ENCODE data around the gene ERBB3.

The ERBB3 gene

GRCh38 chr12:56087220-56087619 is 7.3 kb downstream of the ERBB3 start:
- TF ChIP-seq GATA1 (IDR thresholded peaks at IDR 0.05; ENCODE audit: low read depth, low read length) (no peak), POLR2A (IDR thresholded peaks at IDR 0.05; ENCODE audit: low read length) (no peak)
- no peak for DNase-seq

- DNase-seq = no peak
- TF ChIP-seq POLR2A (IDR thresholded peaks at IDR 0.05; ENCODE audit: low read length) (no peak), GATA1 (IDR thresholded peaks at IDR 0.05; ENCODE audit: low read depth, low read length) (no peak)
Observed at GRCh38 chr12:56097738-56098137, 17.8 kb downstream of the ERBB3 start.

- no peak for TF ChIP-seq GATA1 (IDR thresholded peaks at IDR 0.05; ENCODE audit: low read depth, low read length)
- TF ChIP-seq POLR2A (IDR thresholded peaks at IDR 0.05; ENCODE audit: low read length) = no peak
- DNase-seq = no peak
Observed at GRCh38 chr12:56098592-56098991, 18.6 kb downstream of the ERBB3 start.

- DNase-seq = no peak
- TF ChIP-seq POLR2A (IDR thresholded peaks at IDR 0.05; ENCODE audit: low read length) = no peak
- TF ChIP-seq GATA1 (IDR thresholded peaks at IDR 0.05; ENCODE audit: low read depth, low read length) = no peak
Observed at GRCh38 chr12:56099787-56100186, 19.8 kb downstream of the ERBB3 start.

GRCh38 chr12:56101045-56101444 is 21.1 kb downstream of the ERBB3 start:
- DNase-seq = no peak
- TF ChIP-seq POLR2A (IDR thresholded peaks at IDR 0.05; ENCODE audit: low read length) (no peak), GATA1 (IDR thresholded peaks at IDR 0.05; ENCODE audit: low read depth, low read length) (no peak)

- no peak for DNase-seq
- TF ChIP-seq GATA1 (IDR thresholded peaks at IDR 0.05; ENCODE audit: low read depth, low read length) (no peak), POLR2A (IDR thresholded peaks at IDR 0.05; ENCODE audit: low read length) (no peak)
Observed at GRCh38 chr12:56102683-56103065, 22.7 kb downstream of the ERBB3 start.

- TF ChIP-seq POLR2A (IDR thresholded peaks at IDR 0.05; ENCODE audit: low read length) (no peak), GATA1 (IDR thresholded peaks at IDR 0.05; ENCODE audit: low read depth, low read length) (no peak)
- DNase-seq = no peak
Observed at GRCh38 chr12:56103066-56103711, 23.2 kb downstream of the ERBB3 start.

- no peak for DNase-seq
- TF ChIP-seq GATA1 (IDR thresholded peaks at IDR 0.05; ENCODE audit: low read depth, low read length) (no peak), POLR2A (IDR thresholded peaks at IDR 0.05; ENCODE audit: low read length) (no peak)
Observed at GRCh38 chr12:56103823-56104108, 23.8 kb downstream of the ERBB3 start.

GRCh38 chr12:56104109-56104814 is 24.3 kb downstream of the ERBB3 start, which contains the start of gene PA2G4:
TSS of gene PA2G4 (plus strand) at chr12:56104559. CDS start at chr12:56104738, 179 bp downstream.
- peak; percentile 97 for DNase-seq
- TF ChIP-seq GATA1 (IDR thresholded peaks at IDR 0.05; ENCODE audit: low read depth, low read length) (no peak), POLR2A (IDR thresholded peaks at IDR 0.05; ENCODE audit: low read length) (peak; percentile 81)

- peak; percentile 64 to 71 for DNase-seq
- no peak for TF ChIP-seq POLR2A (IDR thresholded peaks at IDR 0.05; ENCODE audit: low read length)
- TF ChIP-seq GATA1 (IDR thresholded peaks at IDR 0.05; ENCODE audit: low read depth, low read length) = no peak
Observed at GRCh38 chr12:56104815-56105608, 25.0 kb downstream of the ERBB3 start.

- no peak for TF ChIP-seq GATA1 (IDR thresholded peaks at IDR 0.05; ENCODE audit: low read depth, low read length)
- TF ChIP-seq POLR2A (IDR thresholded peaks at IDR 0.05; ENCODE audit: low read length) = no peak
- DNase-seq = peak; percentile 45 to 66
Observed at GRCh38 chr12:56105609-56105902, 25.6 kb downstream of the ERBB3 start.

GRCh38 chr12:56107242-56107641 is 27.3 kb downstream of the ERBB3 start:
- TF ChIP-seq POLR2A (IDR thresholded peaks at IDR 0.05; ENCODE audit: low read length) = no peak
- TF ChIP-seq GATA1 (IDR thresholded peaks at IDR 0.05; ENCODE audit: low read depth, low read length) = peak; percentile 24
- peak; percentile 75 to 92 for DNase-seq

- TF ChIP-seq GATA1 (IDR thresholded peaks at IDR 0.05; ENCODE audit: low read depth, low read length) (no peak), POLR2A (IDR thresholded peaks at IDR 0.05; ENCODE audit: low read length) (no peak)
- no peak for DNase-seq
Observed at GRCh38 chr12:56110571-56110970, 30.6 kb downstream of the ERBB3 start.

- DNase-seq = no peak
- TF ChIP-seq POLR2A (IDR thresholded peaks at IDR 0.05; ENCODE audit: low read length) (no peak), GATA1 (IDR thresholded peaks at IDR 0.05; ENCODE audit: low read depth, low read length) (no peak)
Observed at GRCh38 chr12:56114084-56114483, 34.1 kb downstream of the ERBB3 start.

Measured in erythroblast (primary cell).